Neural progenitor cell (in vitro differentiated cells): Measurements from ENCODE around the gene HMOX1. TPM values are rescaled to one million over a fixed set of nuclear protein-coding genes. Genes with fewer than 3 reads are reported as not detected.

Experiments used
- DNase-seq: peaks from one replicate; pipeline ENCODE4 v3.0.0-alpha.2; 2016; ENCODE audit warnings: low spot score
- H2AFZ ChIP-seq: fragments of 200-600 bp; sonication (generic); replicated peaks from 2 replicates; pipeline ENCODE4 v1.6.1; 2016; ENCODE audit warnings: antibody characterized with exemption
- H3F3A ChIP-seq: fragments of 200-600 bp; sonication (generic); 2 replicates; pipeline ENCODE4 v1.6.1; 2016; ENCODE audit warnings: antibody characterized with exemption, low read depth
- H3K27ac ChIP-seq: fragments of 200-600 bp; sonication (generic); 2 replicates; pipeline ENCODE4 v1.5.1; 2016; ENCODE audit warnings: mild to moderate bottlenecking
- H3K27me3 ChIP-seq: fragments of 200-600 bp; sonication (generic); 2 replicates; pipeline ENCODE4 v1.6.1; 2016; ENCODE audit warnings: mild to moderate bottlenecking, moderate library complexity
- H3K36me3 ChIP-seq: fragments of 200-600 bp; sonication (generic); 2 replicates; pipeline ENCODE4 v1.5.1; 2016
- H3K4me1 ChIP-seq: fragments of 200-600 bp; sonication (generic); 2 replicates; pipeline ENCODE4 v1.6.1; 2016; ENCODE audit warnings: mixed run types
- H3K4me2 ChIP-seq: fragments of 200-600 bp; sonication (generic); 2 replicates; pipeline ENCODE4 v1.6.1; 2016
- H3K4me3 ChIP-seq: fragments of 200-600 bp; sonication (generic); 2 replicates; pipeline ENCODE4 v1.5.1; 2016
- H3K79me2 ChIP-seq: fragments of 200-600 bp; sonication (generic); 2 replicates; pipeline ENCODE4 v1.6.1; 2016; ENCODE audit warnings: low read depth
- H3K9ac ChIP-seq: fragments of 200-600 bp; sonication (generic); 2 replicates; pipeline ENCODE4 v1.6.1; 2016
- H3K9me3 ChIP-seq: fragments of 200-600 bp; sonication (generic); 2 replicates; pipeline ENCODE4 v1.5.1; 2016; ENCODE audit warnings: low read depth
- H4K20me1 ChIP-seq: fragments of 200-600 bp; sonication (generic); 2 replicates; pipeline ENCODE4 v1.6.1; 2016; ENCODE audit warnings: low read depth
- H3K27ac Mint-ChIP-seq: 3 replicates; pipeline ENCODE4 v1.8.0; 2021; ENCODE audit warnings: mixed read lengths
- H3K27me3 Mint-ChIP-seq: 2 replicates; pipeline ENCODE4 v1.8.0; 2022; ENCODE audit warnings: low read depth, mild to moderate bottlenecking, inconsistent platforms, moderate library complexity, mixed read lengths; ENCODE audit not compliant: insufficient read depth
- H3K36me3 Mint-ChIP-seq: 3 replicates; pipeline ENCODE4 v1.8.0; 2021; ENCODE audit warnings: mixed read lengths
- H3K4me1 Mint-ChIP-seq: 3 replicates; pipeline ENCODE4 v1.8.0; 2021; ENCODE audit warnings: mixed read lengths
- H3K4me3 Mint-ChIP-seq: 3 replicates; pipeline ENCODE4 v1.8.0; 2021; ENCODE audit warnings: mild to moderate bottlenecking, moderate library complexity, mixed read lengths
- H3K9me3 Mint-ChIP-seq: 3 replicates; pipeline ENCODE4 v1.8.0; 2020; ENCODE audit warnings: mixed read lengths
- CTCF ChIP-seq: fragments of 200-600 bp; sonication (generic); IDR thresholded peaks from 2 replicates; pipeline ENCODE4 v1.5.1; 2017; ENCODE audit warnings: antibody characterized with exemption, mild to moderate bottlenecking
- EZH2 ChIP-seq: fragments of 200-600 bp; sonication (generic); IDR thresholded peaks from 2 replicates; pipeline ENCODE4 v1.6.1; 2017; ENCODE audit warnings: antibody characterized with exemption, mild to moderate bottlenecking, moderate library complexity
- EZH2phosphoT487 ChIP-seq: fragments of 200-600 bp; sonication (generic); IDR thresholded peaks from 2 replicates; pipeline ENCODE4 v1.6.1; 2017; ENCODE audit warnings: antibody characterized with exemption
- total RNA-seq: library from RNA; depleted of rRNA; stranded (reverse); fragments of >200 nt; gene quantifications from 2 replicates; pipeline ENCODE4 v1.2.3, GENCODE V29; 2015; ENCODE audit warnings: low replicate concordance

HMOX1 gene
- total RNA-seq, 1 donor from 2014 or later: 2.4 TPM

- Histone ChIP-seq H3K9ac (no peak overlapping the region), H3K36me3 (no peaks in the 10 kb centered on the region), H3K27ac (peak overlapping the region; percentile 37), H3K9me3 (no peaks in the 10 kb centered on the region), H3K27me3 (no peaks in the 10 kb centered on the region), H3K4me2 (no peak overlapping the region), H3K79me2 (peaks cover 11% of the 10 kb centered on the region), H3K4me1 (peaks cover 29% of the 10 kb centered on the region), H3K4me3 (no peak overlapping the region), H2AFZ (no peak overlapping the region), H3F3A (peaks cover 49% of the 10 kb centered on the region), H4K20me1 (peaks cover 23% of the 10 kb centered on the region)
- Mint-ChIP-seq H3K4me3 (no peak overlapping the region), H3K27ac (no peak overlapping the region), H3K36me3 (peaks cover 15% of the 10 kb centered on the region), H3K4me1 (peaks cover 29% of the 10 kb centered on the region), H3K27me3 (no peaks in the 10 kb centered on the region), H3K9me3 (no peaks in the 10 kb centered on the region)
- TF ChIP-seq EZH2phosphoT487 (no peak), EZH2 (no peak), CTCF (no peak)
- DNase-seq: no peak
Observed at GRCh38 chr22:35424081-35424480, 43.2 kb downstream of the HMOX1 start.

DNA sequence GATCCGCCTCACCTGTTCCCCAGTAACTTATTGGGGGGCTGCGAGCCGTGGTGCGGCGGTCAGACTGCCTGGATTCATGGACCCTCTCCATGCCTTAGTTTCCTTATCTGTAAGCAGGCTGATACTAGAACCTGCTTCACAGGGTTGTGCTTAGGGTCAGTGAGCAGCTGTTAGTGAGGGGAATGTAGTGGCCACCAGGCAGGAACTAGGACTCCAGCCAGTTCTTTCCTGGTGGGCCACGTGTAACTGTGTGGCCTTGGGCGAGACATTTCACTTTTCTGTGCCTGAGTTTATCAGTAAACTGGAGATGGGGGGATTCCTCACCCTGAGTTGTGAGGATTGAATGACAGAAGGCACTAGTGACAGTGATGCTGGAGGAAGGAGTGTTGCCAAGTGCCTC, 43.9 kb downstream of the HMOX1 start:
- Histone ChIP-seq H3K4me3 (no peak overlapping the region), H3K79me2 (peaks cover 11% of the 10 kb centered on the region), H3K27me3 (no peaks in the 10 kb centered on the region), H4K20me1 (peaks cover 23% of the 10 kb centered on the region), H3K9ac (no peak overlapping the region), H3K36me3 (no peaks in the 10 kb centered on the region), H3K4me1 (peaks cover 29% of the 10 kb centered on the region), H3F3A (peaks cover 49% of the 10 kb centered on the region), H3K9me3 (no peaks in the 10 kb centered on the region), H3K4me2 (no peak overlapping the region), H2AFZ (no peak overlapping the region), H3K27ac (peak overlapping the region; percentile 81)
- H3K4me3 Mint-ChIP-seq: no peak overlapping the region
- DNase-seq: no peak
- peaks cover 29% of the 10 kb centered on the region for H3K4me1 Mint-ChIP-seq
- no peaks in the 10 kb centered on the region for H3K27me3 Mint-ChIP-seq
- peaks cover 11% of the 10 kb centered on the region for H3K36me3 Mint-ChIP-seq
- TF ChIP-seq CTCF: no peak
- H3K27ac Mint-ChIP-seq: peak overlapping the region; percentile 24
- H3K9me3 Mint-ChIP-seq: no peaks in the 10 kb centered on the region

GRCh38 chr22:35425546-35425945, 44.6 kb downstream of the HMOX1 start:
- Histone ChIP-seq H3K4me3 (no peak overlapping the region), H3K27ac (peak overlapping the region; percentile 81), H3K9ac (no peak overlapping the region), H3F3A (peaks cover 54% of the 10 kb centered on the region), H3K27me3 (no peaks in the 10 kb centered on the region), H3K9me3 (no peaks in the 10 kb centered on the region), H3K4me1 (peaks cover 29% of the 10 kb centered on the region), H4K20me1 (peaks cover 23% of the 10 kb centered on the region), H2AFZ (no peak overlapping the region), H3K36me3 (no peaks in the 10 kb centered on the region), H3K4me2 (peak overlapping the region; percentile 65), H3K79me2 (peaks cover 11% of the 10 kb centered on the region)
- Mint-ChIP-seq H3K4me3 (no peak overlapping the region), H3K9me3 (no peaks in the 10 kb centered on the region), H3K36me3 (peaks cover 11% of the 10 kb centered on the region), H3K4me1 (peaks cover 29% of the 10 kb centered on the region), H3K27ac (peak overlapping the region; percentile 74), H3K27me3 (peaks cover under 1% of the 10 kb centered on the region)
- TF ChIP-seq CTCF (no peak), EZH2 (no peak), EZH2phosphoT487 (no peak)
- DNase-seq: no peak
